ENCODE data around the gene EEF1G.
"Not testable (repeated sequence)": the region's sequence is repeated elsewhere in the genome, so short reads cannot be mapped to it uniquely, and the experiment has no call there.

The EEF1G gene

GRCh38 chr11:62553839-62554361 lies 19.8 kb downstream of the EEF1G start:
- DNase-seq, result peak; percentile 70

DNA sequence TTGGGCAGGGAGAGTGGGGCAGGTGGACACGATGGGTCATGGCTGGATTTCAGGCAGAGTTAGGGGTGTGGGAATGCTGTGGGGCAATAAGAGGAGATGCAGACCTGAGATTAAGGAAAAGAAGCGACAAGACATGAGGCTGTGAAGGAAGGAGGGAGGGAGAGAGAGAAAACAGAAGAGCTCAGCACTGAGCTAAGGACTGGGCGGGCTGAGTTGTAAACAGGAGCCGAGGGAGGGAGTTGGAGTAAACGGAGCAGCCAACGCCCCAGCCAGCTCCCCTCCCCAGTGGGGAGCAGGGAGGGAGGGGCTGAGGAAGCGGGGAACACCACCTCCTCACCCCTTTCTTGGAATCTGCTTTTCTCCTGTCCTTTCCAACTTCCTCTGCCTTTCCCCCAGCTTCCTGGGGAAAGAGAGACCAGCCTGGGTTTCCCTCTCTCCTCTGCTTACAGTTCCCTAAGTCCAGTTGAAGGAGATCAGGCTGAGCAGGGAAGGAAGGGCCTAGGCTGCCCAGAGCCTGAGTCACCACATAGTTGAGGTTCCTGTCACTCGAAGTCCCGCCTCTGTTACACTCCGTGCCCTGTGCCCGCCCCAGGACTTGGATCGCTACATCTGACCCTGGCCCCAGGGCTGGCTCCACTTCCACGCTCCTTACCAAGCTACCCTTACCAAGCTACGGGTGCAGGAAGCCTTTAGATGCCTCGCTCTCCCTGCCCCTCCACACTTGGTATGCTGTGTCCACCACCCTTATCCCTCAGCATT lies 20.4 kb downstream of the EEF1G start:
- DNase-seq, result peak; percentile 82

DNA sequence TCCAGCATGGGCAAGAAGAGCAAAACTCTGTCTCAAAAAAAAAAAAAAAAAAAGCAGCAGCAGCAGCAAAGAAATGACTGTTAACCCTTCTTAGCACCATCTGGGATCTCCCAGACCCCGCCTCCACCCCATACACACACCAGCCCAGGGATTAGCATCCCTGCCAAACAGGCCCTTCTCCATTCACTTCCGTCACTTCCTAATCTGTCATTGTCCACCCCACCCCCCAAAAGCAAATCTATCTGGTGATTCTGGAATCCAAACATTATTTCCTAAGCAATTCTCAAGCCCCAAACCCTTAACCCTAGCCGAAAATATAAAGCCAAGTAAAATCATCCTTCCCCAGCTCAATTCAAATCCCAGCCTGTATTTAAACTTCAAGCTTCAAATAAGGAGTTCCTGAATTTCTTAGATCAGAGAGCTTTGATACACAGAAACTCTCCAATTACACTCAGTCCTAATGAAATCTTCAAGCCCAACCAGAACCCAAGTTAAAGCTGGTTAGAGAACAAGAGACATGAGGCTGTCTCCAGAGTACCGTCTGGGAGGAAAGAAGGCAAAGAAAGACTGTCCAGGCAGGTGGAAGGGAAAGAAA lies 21.1 kb downstream of the EEF1G start:
- peak; percentile 52 for DNase-seq

- not testable (repeated sequence) for DNase-seq
Observed at GRCh38 chr11:62550478-62550877, 23.2 kb downstream of the EEF1G start.

GRCh38 chr11:62548545-62549335 lies 25.0 kb downstream of the EEF1G start:
- no peak for DNase-seq

- no peak for DNase-seq
Observed at GRCh38 chr11:62547691-62548281, 25.9 kb downstream of the EEF1G start.

DNA sequence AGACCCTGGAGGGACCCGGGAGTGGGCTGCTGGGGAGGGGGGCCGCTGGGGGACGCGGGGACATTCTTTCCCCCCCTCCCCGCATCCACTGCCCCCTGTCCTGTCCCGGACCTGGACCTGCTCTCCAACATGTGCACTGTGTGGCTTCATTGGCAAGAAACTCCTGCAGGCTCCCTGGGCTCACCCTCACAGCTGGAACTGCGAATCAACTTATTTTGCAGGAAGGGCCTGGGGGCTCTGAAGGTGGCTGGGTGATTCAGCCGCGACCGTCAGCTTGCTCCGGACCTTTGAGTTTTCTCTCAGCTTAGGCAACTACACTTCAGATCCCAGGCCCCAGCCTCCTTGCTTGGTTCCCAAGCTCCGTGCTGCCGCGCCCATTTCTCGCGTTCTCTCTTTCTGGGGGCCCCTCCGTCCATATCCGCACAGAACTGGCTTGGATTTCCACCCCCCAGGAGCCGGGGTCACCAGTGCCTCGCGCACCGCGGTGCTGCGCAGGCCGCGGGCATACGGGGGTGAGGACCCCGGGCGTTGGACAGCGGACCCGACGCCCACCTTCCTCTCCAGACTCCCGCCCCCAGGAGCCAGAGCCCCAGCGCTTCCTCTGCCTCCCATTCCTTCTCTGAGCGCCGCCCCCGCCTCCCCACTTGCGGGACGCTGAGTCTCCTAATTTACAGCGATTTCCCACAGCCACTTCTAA lies 26.6 kb downstream of the EEF1G start:
- DNase-seq, result no peak

DNA sequence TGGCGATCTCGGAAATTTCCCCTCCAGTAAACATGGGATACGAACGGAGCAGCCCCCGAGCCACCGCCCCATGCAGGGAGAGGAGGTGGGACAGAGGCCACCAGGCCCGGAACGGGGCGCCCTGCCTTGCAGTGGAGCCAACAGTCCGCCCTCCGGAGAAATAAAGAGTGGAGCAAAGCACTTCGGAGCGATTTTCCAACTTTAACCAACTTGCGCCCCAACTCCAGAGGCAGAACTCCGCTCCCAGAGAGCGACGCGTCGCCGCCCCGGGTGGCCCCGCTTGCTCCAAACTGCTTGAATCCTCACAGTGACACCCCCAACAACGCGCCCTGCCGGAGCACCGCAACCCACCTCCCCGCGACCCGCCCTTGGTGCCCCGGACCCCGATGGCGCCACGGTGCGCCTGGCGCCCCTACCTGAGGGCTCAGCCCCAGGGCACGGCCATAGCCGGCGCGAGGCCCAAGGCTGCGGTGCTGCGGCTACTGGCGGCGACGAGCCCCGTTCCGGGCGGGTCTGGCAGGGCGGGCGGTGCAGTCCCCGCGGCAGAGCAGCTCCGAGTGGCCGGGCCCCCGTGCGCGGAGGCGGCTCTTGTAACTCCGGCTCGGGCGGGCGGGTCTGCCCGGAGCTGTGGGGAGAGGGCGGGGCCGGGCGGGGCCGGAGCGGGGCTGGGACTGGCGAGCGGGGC lies 27.3 kb downstream of the EEF1G start, which contains the start of gene AHNAK:
AHNAK (minus strand) TSS at position 563 of the 685 bp plus-strand sequence. CDS start 10,708 bp downstream, outside the sequence.
- DNase-seq, result peak; percentile 82

DNA sequence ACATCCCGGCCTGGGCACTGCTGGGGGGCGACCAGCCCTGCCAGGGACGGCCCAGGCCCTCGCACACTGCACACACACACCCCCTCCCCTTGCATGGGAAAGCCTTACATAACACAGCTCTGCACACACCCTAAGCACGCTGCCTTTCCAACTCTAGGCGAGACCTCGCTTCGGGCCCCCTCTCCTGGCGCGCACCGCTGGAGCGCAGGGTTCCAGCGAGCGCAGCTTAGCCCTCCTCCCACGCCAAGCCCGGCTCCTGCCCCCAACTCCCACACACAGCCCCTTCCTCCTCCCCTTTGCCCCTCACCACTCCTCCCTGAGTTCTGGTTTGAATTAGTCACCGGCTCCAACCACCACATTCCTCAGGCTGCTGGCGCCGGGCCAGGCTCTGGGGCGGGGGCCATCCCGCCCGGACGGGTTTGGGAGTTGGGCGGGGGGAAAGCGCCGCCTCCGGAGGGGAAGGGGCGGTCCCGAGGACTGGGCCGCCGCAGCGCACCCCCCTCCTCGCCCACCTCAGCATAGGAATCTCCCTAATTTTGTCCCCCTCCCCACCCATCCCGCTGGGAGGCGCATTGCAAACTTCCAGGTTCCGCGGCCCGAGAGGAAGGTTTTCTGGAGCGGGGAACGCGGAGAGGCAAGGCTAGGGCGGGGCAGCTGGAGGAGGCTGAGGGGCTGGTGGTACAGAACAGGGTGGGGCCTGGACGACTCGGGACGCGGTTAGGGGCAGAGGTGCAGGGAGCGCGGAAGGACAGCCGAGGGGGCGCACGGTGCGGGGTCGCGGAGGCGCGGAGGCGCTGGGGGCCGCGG lies 28.1 kb downstream of the EEF1G start:
- DNase-seq, result peak; percentile 56

DNA sequence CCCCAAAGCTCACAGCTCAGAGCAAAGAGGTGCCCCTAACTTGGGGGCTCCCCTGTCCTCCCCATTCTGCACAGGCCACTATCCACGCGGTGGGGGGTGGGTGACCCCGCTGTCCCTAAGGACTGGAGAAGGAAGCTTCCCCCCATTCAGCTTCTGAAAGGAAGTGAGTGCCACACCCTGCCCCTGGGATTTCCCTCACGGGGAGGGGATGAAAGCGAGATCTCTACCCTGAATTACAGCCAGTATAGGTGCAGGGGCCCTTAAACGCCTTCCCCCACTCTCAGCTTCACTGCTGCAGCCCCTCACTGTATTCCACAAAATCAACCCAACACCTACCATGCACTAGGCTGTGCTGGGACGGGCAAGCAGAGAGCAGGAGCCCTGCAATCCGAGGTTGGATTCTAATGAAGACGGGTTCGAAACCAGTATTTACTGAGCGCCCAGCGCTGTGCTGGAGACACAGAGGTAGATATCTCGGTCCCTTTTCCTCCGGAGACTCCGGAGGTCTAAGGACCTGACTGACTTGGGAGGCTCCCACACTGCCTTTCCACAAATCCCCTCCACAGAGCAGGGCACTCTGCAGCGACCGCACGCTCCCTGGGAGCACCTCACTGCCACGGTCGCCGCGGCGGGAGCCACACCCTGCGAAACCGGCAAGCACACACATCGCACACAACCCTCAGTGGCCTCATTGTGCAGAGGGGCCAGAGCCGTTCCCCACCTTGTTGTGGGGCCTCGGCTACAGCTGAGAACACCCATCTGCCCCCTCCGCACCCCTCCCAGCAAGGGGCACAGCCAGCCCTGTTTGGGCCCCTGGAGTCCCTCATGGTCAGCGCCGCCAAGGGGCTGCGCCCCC lies 28.9 kb downstream of the EEF1G start:
- DNase-seq, result peak; percentile 49

- no peak for DNase-seq
Observed at GRCh38 chr11:62543680-62544444, 29.8 kb downstream of the EEF1G start.

DNA sequence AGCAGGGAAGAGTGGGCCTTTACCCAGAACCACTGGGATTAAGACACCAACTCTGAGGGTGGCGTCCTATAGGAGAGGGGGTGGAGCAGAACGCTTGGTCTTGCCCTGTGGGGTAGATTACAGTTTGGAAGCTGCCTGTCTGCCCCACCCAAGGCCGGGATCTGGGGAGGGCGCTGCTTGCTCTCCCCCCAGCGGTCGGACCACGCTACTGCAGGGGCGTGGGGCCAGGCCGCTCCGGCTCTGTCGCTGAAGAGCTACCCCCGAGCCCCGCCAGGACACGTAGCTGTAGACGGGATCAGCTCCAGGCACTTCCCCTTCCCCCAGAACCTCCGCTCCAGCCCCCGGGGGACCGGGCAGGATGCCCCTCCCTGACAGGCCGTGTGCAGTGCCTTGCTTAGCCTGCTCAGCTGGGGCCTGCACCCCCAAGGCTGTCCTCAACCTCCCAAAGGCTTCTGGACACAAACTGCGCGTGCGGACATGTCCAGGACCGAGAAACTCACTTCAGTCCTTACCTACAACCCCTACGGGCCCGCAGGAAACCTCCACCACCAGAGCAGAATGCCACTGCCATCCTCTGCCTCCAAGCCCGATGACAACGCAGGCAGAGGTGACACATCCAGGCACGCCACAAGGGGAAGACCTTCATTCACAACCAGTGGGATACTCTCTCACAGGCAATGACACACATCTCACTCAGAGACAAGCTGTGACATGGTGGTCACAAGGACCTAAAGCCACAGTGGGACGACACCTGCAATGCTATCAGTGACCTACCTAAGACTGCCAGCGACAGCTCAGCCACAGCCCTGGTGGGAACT lies 30.7 kb downstream of the EEF1G start:
- DNase-seq, result peak; percentile 76

GRCh38 chr11:62542111-62542745 lies 31.5 kb downstream of the EEF1G start:
- no peak for DNase-seq

DNA sequence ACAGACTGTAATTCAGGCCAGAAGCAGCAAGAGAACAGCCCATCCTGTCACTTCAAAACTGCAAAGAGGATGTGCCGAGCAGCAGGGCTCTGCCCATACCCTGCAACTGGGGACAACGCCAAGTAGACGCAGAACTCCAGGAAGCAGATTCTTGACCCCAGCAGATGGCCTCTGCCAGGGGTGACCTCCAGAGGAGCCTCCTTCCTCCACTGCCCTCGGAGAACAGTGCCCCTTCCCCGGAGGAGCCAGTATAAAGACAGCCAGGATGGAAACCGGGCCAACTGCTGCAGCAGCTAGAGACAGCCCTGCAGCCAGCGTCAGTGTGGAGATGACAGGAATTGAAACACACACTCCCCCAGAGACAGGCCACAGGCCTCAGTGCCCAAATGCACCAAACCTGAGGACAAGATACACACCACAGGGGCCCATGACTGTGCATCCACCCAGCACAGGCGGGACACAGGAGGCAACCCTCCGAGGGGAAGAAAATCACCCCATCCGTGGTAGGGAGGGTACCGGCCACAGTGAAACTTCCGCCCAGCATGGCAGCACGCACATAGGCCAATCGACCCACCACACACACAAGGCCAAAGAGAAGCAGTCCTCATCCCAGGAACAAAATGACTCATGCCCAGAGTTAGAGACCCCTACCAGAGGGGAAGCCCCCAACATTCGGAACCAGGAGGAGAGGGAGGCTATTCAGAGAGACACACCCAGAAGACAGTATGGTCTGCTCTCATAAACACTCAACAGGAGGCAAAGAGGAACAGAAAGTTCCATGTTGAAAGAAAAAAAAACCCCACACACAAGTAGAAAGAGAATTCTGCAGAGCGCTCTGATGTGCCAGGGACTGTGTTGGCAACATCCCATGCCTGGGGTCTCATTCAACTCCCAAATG lies 32.6 kb downstream of the EEF1G start:
- no peak for DNase-seq

DNA sequence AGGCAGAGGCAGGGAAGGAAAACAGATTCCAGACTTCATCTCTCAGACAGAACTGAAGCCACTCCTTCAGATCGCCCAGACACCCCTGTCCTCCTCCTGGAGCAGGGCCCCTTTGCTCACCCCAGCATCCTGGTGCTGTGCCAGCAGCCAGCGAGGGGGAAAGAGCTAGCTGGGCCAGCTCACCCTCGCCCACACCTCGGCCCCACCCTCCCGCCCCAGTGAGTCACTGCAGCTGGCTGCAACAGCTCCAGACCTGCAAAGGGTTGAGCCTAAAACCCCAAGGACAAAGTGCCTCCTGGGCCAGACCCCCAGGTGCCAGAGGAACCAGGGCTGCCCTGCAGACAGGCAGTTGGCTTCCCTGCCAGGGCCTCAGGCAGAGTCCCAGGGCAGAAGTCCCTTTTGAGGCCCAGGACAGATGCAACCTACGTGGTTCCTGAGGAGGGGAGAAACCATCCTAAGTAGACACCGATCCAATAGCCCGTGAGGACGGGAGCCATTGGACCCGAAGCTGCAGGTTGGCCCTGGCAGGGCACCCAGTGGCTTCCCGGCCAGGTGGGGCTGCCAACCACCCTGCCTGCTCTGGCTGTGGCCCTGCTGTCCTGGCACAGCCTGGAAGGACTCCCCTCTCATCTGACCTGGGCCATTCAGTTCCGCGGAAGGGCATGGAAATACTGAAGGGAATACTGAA lies 34.3 kb downstream of the EEF1G start:
- DNase-seq, result no peak
